Vagina (tissue), 2 donors: ENCODE measurements around the gene ELAVL3. TPM values are rescaled to one million over a fixed set of nuclear protein-coding genes. Genes with fewer than 3 reads are reported as not detected.

Experiments used
- DNase-seq, 2 donors: peaks; one replicate each; pipeline ENCODE4 v3.0.0-alpha.2; 2017; ENCODE audit errors: extremely low spot score in 2 of 2
- H3K27ac ChIP-seq: fragments of 200-600 bp; sonication (generic); one replicate; pipeline ENCODE4 v1.5.1; 2019
- H3K27me3 ChIP-seq: fragments of 200-600 bp; sonication (generic); one replicate; pipeline ENCODE4 v1.5.1; 2019
- H3K36me3 ChIP-seq, 2 donors: fragments of 200-600 bp; sonication (generic); one replicate each; pipeline ENCODE4 v1.5.1; 2017 to 2019
- H3K4me1 ChIP-seq: fragments of 200-600 bp; sonication (generic); one replicate; pipeline ENCODE4 v1.5.1; 2019
- H3K4me3 ChIP-seq, 2 donors: fragments of 200-600 bp; sonication (generic); 1 replicate in 1 of 2; 2 replicates in 1 of 2; pipeline ENCODE4 v1.5.1; 2016 to 2019
- H3K9me3 ChIP-seq: fragments of 200-600 bp; sonication (generic); one replicate; pipeline ENCODE4 v1.5.1; 2019
- CTCF ChIP-seq, 3 experiments: fragments of 450-650 bp in 2 of 3; fragments of 200-600 bp in 1 of 3; sonication (generic) in 1 of 3; IDR thresholded peaks; one replicate each; pipeline ENCODE4 v1.5.1; 2017 to 2019; ENCODE audit warnings: antibody characterized with exemption in 3 of 3, mild to moderate bottlenecking in 2 of 3, moderate library complexity in 2 of 3
- POLR2A ChIP-seq, 2 donors: fragments of 450-650 bp; IDR thresholded peaks; one replicate each; pipeline ENCODE4 v1.6.1; 2017; ENCODE audit warnings: antibody characterized with exemption in 2 of 2, mild to moderate bottlenecking in 2 of 2, moderate library complexity in 2 of 2
- POLR2AphosphoS5 ChIP-seq, 2 donors: sonication (generic); formaldehyde crosslinking; IDR thresholded peaks; one replicate each; pipeline ENCODE4 v1.9.0; 2017; ENCODE audit warnings: antibody characterized with exemption in 2 of 2, mild to moderate bottlenecking in 2 of 2, low read depth in 1 of 2; ENCODE audit not compliant: insufficient read depth in 1 of 2
- intact Hi-C: fragments of 100-400 bp; cut with DNase I; formaldehyde crosslinking; loops from one replicate; pipeline ENCODE4 v1.15.1; 2023
- total RNA-seq: library from RNA; depleted of rRNA; stranded (reverse); fragments of >200 nt; gene quantifications from one replicate; pipeline ENCODE4 v1.2.3, GENCODE V29; 2016

ELAVL3 gene
- total RNA-seq, 1 donor from 2014 or later, result 1.2 TPM

- DNase-seq, result no peak
- H3K36me3 ChIP-seq, result peaks cover 0 to 12% of the 10 kb centered on the region in 2 donors
- intact Hi-C loops, result no loop called here
Observed at GRCh38 chr19:11496391-11497163, 15.7 kb upstream of the ELAVL3 start.

GRCh38 chr19:11495885-11496284 lies 15.0 kb upstream of the ELAVL3 start:
- no peak for DNase-seq
- Histone ChIP-seq H3K27me3 (no peaks in the 10 kb centered on the region), H3K9me3 (no peaks in the 10 kb centered on the region), H3K27ac (no peak overlapping the region), H3K4me3 (no peak overlapping the region), H3K4me1 (no peaks in the 10 kb centered on the region), H3K36me3 (peaks cover 0 to 12% of the 10 kb centered on the region in 2 donors)
- intact Hi-C loops, result no loop called here
- TF ChIP-seq POLR2AphosphoS5 (IDR thresholded peaks at IDR 0.05; ENCODE audit: insufficient read depth in 1 of 2, low read depth in 1 of 2) (no peak), CTCF (IDR thresholded peaks at IDR 0.05) (no peak), POLR2A (IDR thresholded peaks at IDR 0.05) (no peak)

More at GRCh38 chr19:11496391-11497163, 15.7 kb upstream of the ELAVL3 start:
- no peaks in the 10 kb centered on the region for H3K4me1 ChIP-seq
- no peaks in the 10 kb centered on the region for H3K9me3 ChIP-seq
- H3K27ac ChIP-seq, result no peak overlapping the region
- no peak for TF ChIP-seq POLR2AphosphoS5 (IDR thresholded peaks at IDR 0.05; ENCODE audit: insufficient read depth in 1 of 2, low read depth in 1 of 2)
- peak in 2 of 3 experiments; percentile 28 to 60 for TF ChIP-seq CTCF (IDR thresholded peaks at IDR 0.05)
- no peak for TF ChIP-seq POLR2A (IDR thresholded peaks at IDR 0.05)
- H3K4me3 ChIP-seq, result no peak overlapping the region
- no peaks in the 10 kb centered on the region for H3K27me3 ChIP-seq

GRCh38 chr19:11495481-11495880 lies 14.6 kb upstream of the ELAVL3 start:
- no peaks in the 10 kb centered on the region for H3K4me1 ChIP-seq
- H3K9me3 ChIP-seq, result no peaks in the 10 kb centered on the region
- intact Hi-C loops, result no loop called here
- TF ChIP-seq POLR2AphosphoS5 (IDR thresholded peaks at IDR 0.05; ENCODE audit: insufficient read depth in 1 of 2, low read depth in 1 of 2) (no peak), CTCF (IDR thresholded peaks at IDR 0.05) (no peak), POLR2A (IDR thresholded peaks at IDR 0.05) (no peak)
- no peak overlapping the region for H3K27ac ChIP-seq
- no peaks in the 10 kb centered on the region for H3K27me3 ChIP-seq
- H3K36me3 ChIP-seq, result peaks cover 0 to 12% of the 10 kb centered on the region in 2 donors
- no peak for DNase-seq
- no peak overlapping the region for H3K4me3 ChIP-seq

- intact Hi-C loops, result no loop called here
- Histone ChIP-seq H3K27me3 (no peaks in the 10 kb centered on the region), H3K4me1 (no peaks in the 10 kb centered on the region), H3K36me3 (peaks cover 0 to 12% of the 10 kb centered on the region in 2 donors), H3K9me3 (no peaks in the 10 kb centered on the region), H3K4me3 (no peak overlapping the region), H3K27ac (no peak overlapping the region)
- DNase-seq, result no peak
- TF ChIP-seq POLR2A (IDR thresholded peaks at IDR 0.05) (no peak), CTCF (IDR thresholded peaks at IDR 0.05) (no peak), POLR2AphosphoS5 (IDR thresholded peaks at IDR 0.05; ENCODE audit: insufficient read depth in 1 of 2, low read depth in 1 of 2) (no peak)
Observed at GRCh38 chr19:11494634-11495285, 13.9 kb upstream of the ELAVL3 start.

- H3K27me3 ChIP-seq, result no peaks in the 10 kb centered on the region
- DNase-seq, result no peak
- no peak overlapping the region for H3K27ac ChIP-seq
- TF ChIP-seq POLR2AphosphoS5 (IDR thresholded peaks at IDR 0.05; ENCODE audit: insufficient read depth in 1 of 2, low read depth in 1 of 2), result no peak
- no peak for TF ChIP-seq CTCF (IDR thresholded peaks at IDR 0.05)
- no peak for TF ChIP-seq POLR2A (IDR thresholded peaks at IDR 0.05)
- intact Hi-C loops, result loop anchor here (10.0 kb wide), 1 partner anchor 195 kb away; the partner anchor contains the start of gene TSPAN16
- H3K4me3 ChIP-seq, result no peak overlapping the region
- H3K36me3 ChIP-seq, result peaks cover 0 to 8% of the 10 kb centered on the region in 2 donors
- H3K9me3 ChIP-seq, result no peaks in the 10 kb centered on the region
- H3K4me1 ChIP-seq, result no peaks in the 10 kb centered on the region
Observed at GRCh38 chr19:11489378-11489777, 8.5 kb upstream of the ELAVL3 start.
